HL-60 (cell line): Measurements from ENCODE around the gene MTREX.

Experiments
- GABPA ChIP-seq: IDR thresholded peaks from 2 replicates; pipeline ENCODE4 v1.6.1; 2012; ENCODE audit warnings: low read depth
- POLR2AphosphoS5 ChIP-seq: IDR thresholded peaks from 2 replicates; pipeline ENCODE4 v1.6.1; 2012; ENCODE audit warnings: low read depth
- REST ChIP-seq: IDR thresholded peaks from 2 replicates; pipeline ENCODE4 v1.6.1; 2012; ENCODE audit warnings: low read depth; ENCODE audit not compliant: insufficient replicate concordance
- TF ChIP-seq, protein P1 (sequence below): IDR thresholded peaks from one replicate; pipeline ENCODE4 v1.5.1; 2011; ENCODE audit warnings: low read length, control low read depth, inconsistent platforms; ENCODE audit not compliant: insufficient read depth

GRCh38 chr5:55387865-55388264 lies 80.1 kb downstream of the MTREX start:
- TF ChIP-seq, protein P1, sequence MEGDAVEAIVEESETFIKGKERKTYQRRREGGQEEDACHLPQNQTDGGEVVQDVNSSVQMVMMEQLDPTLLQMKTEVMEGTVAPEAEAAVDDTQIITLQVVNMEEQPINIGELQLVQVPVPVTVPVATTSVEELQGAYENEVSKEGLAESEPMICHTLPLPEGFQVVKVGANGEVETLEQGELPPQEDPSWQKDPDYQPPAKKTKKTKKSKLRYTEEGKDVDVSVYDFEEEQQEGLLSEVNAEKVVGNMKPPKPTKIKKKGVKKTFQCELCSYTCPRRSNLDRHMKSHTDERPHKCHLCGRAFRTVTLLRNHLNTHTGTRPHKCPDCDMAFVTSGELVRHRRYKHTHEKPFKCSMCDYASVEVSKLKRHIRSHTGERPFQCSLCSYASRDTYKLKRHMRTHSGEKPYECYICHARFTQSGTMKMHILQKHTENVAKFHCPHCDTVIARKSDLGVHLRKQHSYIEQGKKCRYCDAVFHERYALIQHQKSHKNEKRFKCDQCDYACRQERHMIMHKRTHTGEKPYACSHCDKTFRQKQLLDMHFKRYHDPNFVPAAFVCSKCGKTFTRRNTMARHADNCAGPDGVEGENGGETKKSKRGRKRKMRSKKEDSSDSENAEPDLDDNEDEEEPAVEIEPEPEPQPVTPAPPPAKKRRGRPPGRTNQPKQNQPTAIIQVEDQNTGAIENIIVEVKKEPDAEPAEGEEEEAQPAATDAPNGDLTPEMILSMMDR: no peak
- TF ChIP-seq POLR2AphosphoS5 (no peak), REST (no peak), GABPA (no peak)
